GM19025 (cell line): ENCODE results near the gene EFCAB11.

Source experiments
- ATAC-seq: cut with Tn5 transposase; IDR thresholded peaks from one replicate; pipeline ENCODE4 v1.9.1; 2021; ENCODE audit warnings: mild to moderate bottlenecking, low read depth, moderate library complexity; ENCODE audit not compliant: unreplicated experiment

EFCAB11 gene

GRCh38 chr14:89828471-89829165 lies 125.9 kb downstream of the EFCAB11 start:
- ATAC-seq = no peak

GRCh38 chr14:89827265-89827664 lies 127.3 kb downstream of the EFCAB11 start:
- no peak for ATAC-seq

GRCh38 chr14:89826596-89826995 lies 127.9 kb downstream of the EFCAB11 start:
- ATAC-seq = no peak

- ATAC-seq = no peak
These were observed 130.8 kb downstream of the EFCAB11 start for GRCh38 chr14:89823743-89824142.

GRCh38 chr14:89814126-89814525 lies 140.4 kb downstream of the EFCAB11 start:
- ATAC-seq = no peak

- no peak for ATAC-seq
These were observed 140.9 kb downstream of the EFCAB11 start for GRCh38 chr14:89813617-89814031.

GRCh38 chr14:89811954-89812575 lies 142.5 kb downstream of the EFCAB11 start:
- no peak for ATAC-seq

GRCh38 chr14:89810101-89810500 lies 144.4 kb downstream of the EFCAB11 start:
- ATAC-seq = no peak

- ATAC-seq = no peak
These were observed 146.6 kb downstream of the EFCAB11 start for GRCh38 chr14:89807892-89808291.

GRCh38 chr14:89807151-89807550 lies 147.4 kb downstream of the EFCAB11 start:
- ATAC-seq = no peak

- no peak for ATAC-seq
These were observed 148.1 kb downstream of the EFCAB11 start for GRCh38 chr14:89806451-89806850.

- ATAC-seq = no peak
These were observed 149.0 kb downstream of the EFCAB11 start for GRCh38 chr14:89805501-89805900.

- no peak for ATAC-seq
These were observed 151.0 kb downstream of the EFCAB11 start for GRCh38 chr14:89803542-89803941.

- ATAC-seq = no peak
These were observed 153.4 kb downstream of the EFCAB11 start for GRCh38 chr14:89801136-89801535.

- ATAC-seq = no peak
These were observed 156.2 kb downstream of the EFCAB11 start for GRCh38 chr14:89798212-89798773.

- no peak for ATAC-seq
These were observed 157.4 kb downstream of the EFCAB11 start for GRCh38 chr14:89797148-89797547.

- ATAC-seq = no peak
These were observed 160.4 kb downstream of the EFCAB11 start for GRCh38 chr14:89794096-89794495.

- no peak for ATAC-seq
These were observed 161.2 kb downstream of the EFCAB11 start for GRCh38 chr14:89793367-89793716.

- ATAC-seq = no peak
These were observed 161.8 kb downstream of the EFCAB11 start for GRCh38 chr14:89792489-89793366.

GRCh38 chr14:89787525-89787924 lies 167.0 kb downstream of the EFCAB11 start:
- no peak for ATAC-seq

- ATAC-seq = no peak
These were observed 173.5 kb downstream of the EFCAB11 start for GRCh38 chr14:89781046-89781445.
